GM19455 (cell line): ENCODE results near the gene BCS1L.

Source experiments
- ATAC-seq: cut with Tn5 transposase; IDR thresholded peaks from one replicate; pipeline ENCODE4 v1.9.1; 2021; ENCODE audit not compliant: unreplicated experiment

BCS1L gene

DNA sequence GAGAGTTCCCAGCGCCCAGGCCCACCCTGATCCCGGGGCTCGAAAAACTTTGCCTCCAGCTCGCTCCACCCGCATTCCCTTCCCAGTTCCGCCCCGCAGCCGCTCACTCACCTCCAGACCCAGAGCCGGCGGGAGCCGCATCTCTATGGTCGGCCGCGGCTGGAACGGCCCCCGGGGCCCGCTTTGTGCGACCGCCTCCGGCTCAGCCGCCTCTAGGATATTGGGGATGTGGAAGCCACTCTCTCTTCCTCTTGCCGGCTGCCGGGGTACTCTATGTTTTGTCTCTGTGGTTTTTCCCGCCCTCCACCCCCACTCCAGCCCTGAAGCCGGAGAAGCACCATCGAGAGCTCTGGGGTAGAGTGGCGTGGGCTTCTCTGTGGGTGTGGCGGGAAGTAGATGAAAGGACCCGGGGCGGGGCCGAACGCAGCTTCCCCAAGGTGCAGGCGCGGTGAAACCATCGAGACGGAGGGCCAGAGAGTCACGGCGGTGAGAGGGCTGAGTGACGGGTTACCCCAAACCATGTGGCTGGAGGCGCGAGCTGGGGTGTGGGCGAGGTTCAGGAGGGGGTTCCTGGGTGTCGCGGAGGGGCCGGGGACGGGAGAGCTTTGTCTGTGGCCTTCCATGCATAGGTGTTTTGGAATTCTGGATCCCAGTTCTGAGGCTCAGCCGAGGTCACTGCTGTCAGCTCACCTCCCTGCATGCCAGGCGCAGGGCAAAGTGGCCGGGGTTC is at the start of gene BCS1L, which contains the start of gene ZNF142:
Gene BCS1L, plus strand, starts transcription at position 426 of the 730 bp plus-strand sequence. CDS start 1,305 bp downstream, outside the sequence.
Gene ZNF142, minus strand, starts transcription at position 366 of the 730 bp plus-strand sequence. CDS start 3,194 bp downstream, outside the sequence.
- peak; percentile 95 for ATAC-seq

DNA sequence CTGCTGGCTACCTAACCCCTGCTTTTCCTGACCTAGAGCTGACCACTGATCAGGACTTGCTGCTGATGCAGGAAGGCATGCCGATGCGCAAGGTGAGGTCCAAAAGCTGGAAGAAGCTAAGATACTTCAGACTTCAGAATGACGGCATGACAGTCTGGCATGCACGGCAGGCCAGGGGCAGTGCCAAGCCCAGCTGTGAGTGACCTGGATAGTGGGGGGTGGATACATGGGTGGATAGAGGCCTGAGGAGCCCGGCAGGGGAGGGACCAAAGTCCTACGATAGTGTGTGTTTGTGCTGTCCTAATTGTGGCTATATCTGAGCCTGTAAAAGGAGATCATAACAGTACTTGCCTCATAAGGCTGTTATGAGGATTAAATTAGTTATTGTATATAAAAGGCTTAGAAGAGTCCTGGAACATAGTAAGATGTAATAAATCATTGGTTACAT is 43.6 kb upstream of the BCS1L start:
- no peak for ATAC-seq

GRCh38 chr2:218618102-218618860 is 41.2 kb upstream of the BCS1L start:
- ATAC-seq: no peak

DNA sequence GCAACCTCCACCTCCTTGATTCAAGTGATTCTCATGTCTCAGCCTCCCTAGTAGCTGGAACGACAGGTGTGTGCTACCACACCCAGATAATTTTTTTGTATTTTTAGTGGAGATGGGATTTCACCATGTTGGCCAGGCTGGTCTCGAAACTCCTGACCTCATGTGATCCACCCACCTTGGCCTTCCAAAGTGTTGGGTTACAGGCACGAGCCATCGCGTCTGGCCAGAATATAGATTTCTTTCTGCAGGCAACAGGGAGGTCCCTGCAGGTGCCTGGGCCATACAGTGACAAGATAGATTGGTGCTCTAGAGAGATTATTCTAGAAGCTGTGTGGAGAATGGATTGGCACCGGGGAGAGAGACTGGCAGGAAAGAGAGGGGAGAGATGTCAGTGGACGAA is 38.5 kb upstream of the BCS1L start:
- no peak for ATAC-seq

DNA sequence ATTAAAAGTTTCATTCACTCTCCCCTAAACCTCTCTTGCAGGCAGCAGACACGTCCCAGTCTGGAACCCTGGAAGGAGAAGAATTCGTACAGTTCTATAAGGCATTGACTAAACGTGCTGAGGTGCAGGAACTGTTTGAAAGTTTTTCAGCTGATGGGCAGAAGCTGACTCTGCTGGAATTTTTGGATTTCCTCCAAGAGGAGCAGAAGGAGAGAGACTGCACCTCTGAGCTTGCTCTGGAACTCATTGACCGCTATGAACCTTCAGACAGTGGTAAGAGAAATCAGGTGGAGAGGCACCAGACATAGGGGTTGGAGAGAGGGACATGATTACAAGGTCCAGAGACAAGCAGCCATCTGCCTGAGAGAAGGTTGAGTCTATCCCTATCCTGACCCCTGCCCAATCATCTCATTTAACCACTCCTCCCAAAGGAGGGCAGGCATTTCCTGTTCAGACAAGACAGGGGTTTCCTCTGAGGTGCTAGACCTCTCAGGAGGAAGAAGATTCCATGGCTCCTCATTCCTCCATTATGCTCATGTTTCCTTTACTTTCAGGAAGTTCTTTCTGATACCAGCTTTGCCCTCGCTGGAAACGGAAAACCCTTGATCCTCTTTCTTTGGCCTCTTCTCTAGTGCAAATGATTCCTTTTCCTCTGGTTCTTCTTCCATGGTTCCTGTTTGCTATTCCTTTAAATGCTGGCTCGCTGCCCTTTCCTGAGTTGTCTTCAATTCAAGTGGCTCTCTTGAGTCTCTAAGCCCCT is 36.7 kb upstream of the BCS1L start:
- no peak for ATAC-seq

- no peak for ATAC-seq
Observed at GRCh38 chr2:218623366-218623705, 36.1 kb upstream of the BCS1L start.

- ATAC-seq: no peak
Observed at GRCh38 chr2:218626369-218626768, 33.1 kb upstream of the BCS1L start.

DNA sequence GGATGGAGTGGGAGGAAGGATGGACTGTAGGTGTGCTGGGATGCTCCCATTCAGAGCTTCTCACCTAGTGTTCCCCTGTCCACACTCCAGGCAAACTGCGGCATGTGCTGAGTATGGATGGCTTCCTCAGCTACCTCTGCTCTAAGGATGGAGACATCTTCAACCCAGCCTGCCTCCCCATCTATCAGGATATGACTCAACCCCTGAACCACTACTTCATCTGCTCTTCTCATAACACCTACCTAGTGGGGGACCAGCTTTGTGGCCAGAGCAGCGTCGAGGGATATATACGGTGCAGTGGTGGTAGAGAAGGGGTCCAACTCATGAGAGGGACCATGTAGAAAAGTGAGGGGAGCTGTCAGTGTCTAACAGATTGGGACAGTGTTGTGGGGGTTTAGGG is 31.5 kb upstream of the BCS1L start:
- ATAC-seq: no peak

DNA sequence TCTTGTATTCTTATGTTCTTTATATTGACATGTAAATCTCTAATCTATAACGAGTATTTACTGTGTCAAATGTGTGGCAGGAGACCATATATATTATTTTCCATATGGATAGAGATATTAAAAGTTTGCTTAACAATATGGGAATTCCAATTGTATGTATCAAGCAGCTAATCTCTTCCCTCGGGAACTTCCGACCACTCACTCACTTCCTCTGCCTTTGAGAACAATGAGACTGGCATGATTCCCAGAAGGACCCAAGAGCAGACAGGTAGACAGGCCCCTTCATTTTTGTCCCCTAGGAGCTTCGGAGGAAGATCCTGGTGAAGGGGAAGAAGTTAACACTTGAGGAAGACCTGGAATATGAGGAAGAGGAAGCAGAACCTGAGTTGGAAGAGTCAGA is 27.6 kb upstream of the BCS1L start:
- ATAC-seq: no peak

DNA sequence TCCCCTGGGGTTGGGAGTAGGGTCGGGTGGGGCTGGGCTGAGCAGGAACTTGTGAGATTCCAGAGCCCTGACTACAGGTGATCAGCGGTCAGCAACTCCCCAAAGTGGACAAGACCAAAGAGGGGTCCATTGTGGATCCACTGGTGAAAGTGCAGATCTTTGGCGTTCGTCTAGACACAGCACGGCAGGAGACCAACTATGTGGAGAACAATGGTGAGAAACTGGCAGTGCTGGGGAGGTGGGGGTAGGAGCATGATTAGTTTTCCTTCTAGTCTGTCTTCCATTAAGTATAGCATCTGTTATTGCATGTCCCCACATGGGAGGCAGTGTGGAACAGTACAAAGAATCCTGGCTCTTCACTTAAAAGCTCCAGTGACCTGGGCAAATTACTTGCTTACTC is 23.8 kb upstream of the BCS1L start:
- no peak for ATAC-seq

GRCh38 chr2:218638372-218638771 is 21.1 kb upstream of the BCS1L start:
- ATAC-seq: no peak

GRCh38 chr2:218642121-218642656 is 17.3 kb upstream of the BCS1L start:
- ATAC-seq: no peak

- no peak for ATAC-seq
Observed at GRCh38 chr2:218642786-218643185, 16.7 kb upstream of the BCS1L start.

DNA sequence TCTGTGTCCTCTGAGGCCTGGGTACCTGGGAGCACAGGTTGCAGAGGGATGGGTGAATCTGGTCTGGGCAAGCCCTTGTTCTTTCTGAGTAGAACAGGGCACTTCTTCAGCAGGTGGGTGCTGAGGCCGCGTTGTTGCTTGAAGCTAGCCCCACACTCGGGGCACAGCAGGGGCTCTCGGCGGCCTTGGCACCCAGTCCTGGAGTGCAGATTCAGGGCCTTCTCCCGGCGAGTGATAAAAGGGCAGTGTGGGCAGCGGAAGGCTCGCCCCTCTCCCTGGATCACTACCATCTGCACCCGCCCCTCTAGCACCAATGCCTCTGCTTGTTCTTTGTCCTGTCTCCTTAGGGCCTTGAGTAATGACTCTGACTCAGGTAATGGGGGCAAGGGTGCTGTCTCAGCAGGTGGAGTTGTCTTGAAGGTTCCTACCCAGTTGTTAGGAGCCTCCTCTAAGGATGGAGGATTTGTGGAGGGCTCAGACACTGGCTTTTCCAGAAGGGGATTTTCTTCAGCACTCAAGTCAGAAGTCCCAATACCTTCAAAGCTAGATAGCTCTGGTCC is 15.7 kb upstream of the BCS1L start:
- no peak for ATAC-seq

GRCh38 chr2:218644721-218645120 is 14.8 kb upstream of the BCS1L start:
- no peak for ATAC-seq

DNA sequence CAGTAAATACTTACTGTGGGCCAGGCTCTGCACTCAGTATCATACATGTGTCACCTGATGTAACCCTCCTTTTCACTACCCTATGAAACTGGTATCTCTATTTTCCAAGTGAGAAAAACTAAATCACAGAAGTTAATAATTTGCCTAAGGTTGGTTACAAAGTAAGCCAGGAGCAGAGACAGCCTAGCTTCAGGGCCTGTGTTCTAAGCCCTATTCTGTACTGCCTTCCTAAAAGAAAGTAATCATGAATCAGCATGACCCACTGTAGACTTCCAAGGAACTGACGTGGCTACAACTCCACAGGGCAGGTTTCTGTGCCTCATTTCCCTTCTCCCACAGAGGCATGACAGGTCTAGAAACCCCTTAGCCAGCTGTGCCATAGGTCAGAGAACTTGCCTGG is 14.4 kb upstream of the BCS1L start:
- no peak for ATAC-seq

GRCh38 chr2:218648088-218648786 is 11.2 kb upstream of the BCS1L start:
- no peak for ATAC-seq

GRCh38 chr2:218648787-218649100 is 10.7 kb upstream of the BCS1L start:
- no peak for ATAC-seq

DNA sequence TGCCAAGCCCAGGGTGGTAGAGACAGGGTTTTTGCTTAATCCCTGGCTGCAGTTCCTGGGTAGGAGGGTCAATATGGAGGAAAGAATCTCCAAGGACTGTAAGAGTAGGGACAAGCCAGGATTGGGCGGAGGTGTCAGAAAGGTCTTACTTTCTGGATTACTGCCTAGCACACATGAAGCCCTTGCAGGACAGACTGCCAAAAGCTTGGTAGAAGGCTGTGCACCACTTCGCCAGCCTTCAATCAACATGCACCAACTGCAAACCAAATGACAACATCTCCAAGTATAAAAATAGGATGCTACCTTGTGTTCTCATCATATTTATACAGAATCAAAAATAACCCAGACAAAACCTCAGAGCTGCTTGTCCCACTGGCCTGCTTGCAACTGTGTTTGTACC is 3.7 kb upstream of the BCS1L start:
- no peak for ATAC-seq

GRCh38 chr2:218658671-218659257 is 719 bp upstream of the BCS1L start:
- ATAC-seq: peak; percentile 43
